Measurements from ENCODE around the gene RHOBTB3.

DNA sequence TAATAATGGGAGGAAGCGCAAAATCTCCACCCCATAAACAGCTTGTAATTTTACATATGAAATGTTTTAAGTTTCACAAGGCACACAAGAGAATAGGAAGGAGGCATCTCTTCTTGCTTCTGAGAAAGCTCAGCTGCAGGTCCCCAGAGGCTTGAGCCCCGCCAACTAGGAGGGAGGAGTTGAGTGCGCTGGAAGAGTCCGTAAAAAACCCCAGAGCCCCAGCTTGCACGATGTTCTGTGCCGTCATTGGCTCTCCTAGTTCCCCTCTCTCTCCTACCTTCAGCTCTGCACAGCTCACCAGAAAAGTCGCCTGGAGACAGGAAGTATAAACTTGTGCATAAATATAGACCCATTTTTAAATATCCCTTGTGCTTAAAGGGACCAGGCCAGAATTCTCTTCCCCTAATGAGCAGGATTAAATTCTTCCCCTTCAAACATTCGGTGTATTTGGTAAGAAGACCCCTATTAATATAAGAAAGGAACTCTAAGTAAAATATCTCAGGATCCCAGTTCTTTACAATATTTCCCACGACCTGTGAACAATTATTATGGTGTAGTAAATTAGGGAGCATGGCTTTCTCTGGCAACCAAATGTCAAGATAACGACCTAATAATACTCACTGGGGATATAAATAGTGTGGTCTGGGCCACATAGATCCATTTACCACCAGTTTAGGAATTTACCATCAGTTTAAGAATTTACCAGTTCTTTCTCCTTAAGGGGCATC lies 77.7 kb downstream of the RHOBTB3 start:
- TF ChIP-seq, protein P1, sequence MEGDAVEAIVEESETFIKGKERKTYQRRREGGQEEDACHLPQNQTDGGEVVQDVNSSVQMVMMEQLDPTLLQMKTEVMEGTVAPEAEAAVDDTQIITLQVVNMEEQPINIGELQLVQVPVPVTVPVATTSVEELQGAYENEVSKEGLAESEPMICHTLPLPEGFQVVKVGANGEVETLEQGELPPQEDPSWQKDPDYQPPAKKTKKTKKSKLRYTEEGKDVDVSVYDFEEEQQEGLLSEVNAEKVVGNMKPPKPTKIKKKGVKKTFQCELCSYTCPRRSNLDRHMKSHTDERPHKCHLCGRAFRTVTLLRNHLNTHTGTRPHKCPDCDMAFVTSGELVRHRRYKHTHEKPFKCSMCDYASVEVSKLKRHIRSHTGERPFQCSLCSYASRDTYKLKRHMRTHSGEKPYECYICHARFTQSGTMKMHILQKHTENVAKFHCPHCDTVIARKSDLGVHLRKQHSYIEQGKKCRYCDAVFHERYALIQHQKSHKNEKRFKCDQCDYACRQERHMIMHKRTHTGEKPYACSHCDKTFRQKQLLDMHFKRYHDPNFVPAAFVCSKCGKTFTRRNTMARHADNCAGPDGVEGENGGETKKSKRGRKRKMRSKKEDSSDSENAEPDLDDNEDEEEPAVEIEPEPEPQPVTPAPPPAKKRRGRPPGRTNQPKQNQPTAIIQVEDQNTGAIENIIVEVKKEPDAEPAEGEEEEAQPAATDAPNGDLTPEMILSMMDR (IDR thresholded peaks at IDR 0.05 in 2 of 3, conservative IDR thresholded peaks at IDR 0.05 in 1 of 3; ENCODE audit: borderline replicate concordance in 1 of 3, insufficient read depth in 1 of 3, low read depth in 2 of 3, low read length in 2 of 3) = no peak
- TF ChIP-seq EZH2phosphoT487 (IDR thresholded peaks at IDR 0.05; ENCODE audit: borderline replicate concordance) = no peak
- TF ChIP-seq POLR2A (IDR thresholded peaks at IDR 0.05; ENCODE audit: borderline replicate concordance, extremely low read depth, insufficient read depth, insufficient read length) = no peak
- no peak for TF ChIP-seq EZH2 (IDR thresholded peaks at IDR 0.05)
- TF ChIP-seq TCF7L2 (IDR thresholded peaks at IDR 0.05; ENCODE audit: borderline replicate concordance, extremely low read depth, insufficient read depth, insufficient read length) = no peak
- TF ChIP-seq CEBPB (IDR thresholded peaks at IDR 0.05; ENCODE audit: low read depth) = no peak
- no peak for TF ChIP-seq POLR2AphosphoS5 (IDR thresholded peaks at IDR 0.05; ENCODE audit: low read depth, low read length)
- no peak for TF ChIP-seq SIN3A (IDR thresholded peaks at IDR 0.05; ENCODE audit: low read depth)
- no peak for TF ChIP-seq ZFX (IDR thresholded peaks at IDR 0.05)
- TF ChIP-seq, protein P2, sequence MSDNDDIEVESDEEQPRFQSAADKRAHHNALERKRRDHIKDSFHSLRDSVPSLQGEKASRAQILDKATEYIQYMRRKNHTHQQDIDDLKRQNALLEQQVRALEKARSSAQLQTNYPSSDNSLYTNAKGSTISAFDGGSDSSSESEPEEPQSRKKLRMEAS (IDR thresholded peaks at IDR 0.05) = no peak
- TF ChIP-seq ZNF274 (IDR thresholded peaks at IDR 0.05; ENCODE audit: low read depth, low read length) = no peak
